Naive thymus-derived CD8-positive, alpha-beta T cell (primary cell): ENCODE measurements around the gene GINS2. TPM values are rescaled to one million over a fixed set of nuclear protein-coding genes. Genes with fewer than 3 reads are reported as not detected.
A peak's percentile ranks its signal among the peaks of the same experiment; 100 is the strongest.

Experiments used
- ATAC-seq, 2 donors: fragments of 150-1000 bp; cut with Tn5 transposase in 1 of 2; sonication (Bioruptor Pico), chemical (Tn5 transposase) in 1 of 2; 1 replicate in 1 of 2; 2 replicates in 1 of 2; pipeline ENCODE4 v1.10.0; 2021; ENCODE audit warnings: mild to moderate bottlenecking in 2 of 2, moderate library complexity in 2 of 2
- POLR2A ChIA-PET: fragments of 350-600 bp; sonication (Branson Sonifier 250); formaldehyde crosslinking; loops from one replicate; lab custom pipeline; 2021; ENCODE audit warnings: antibody characterized with exemption; lab: Charles Lee
- DNase-seq, 10 donors: peaks; one replicate each; pipeline versions ENCODE4 v3.0.0 to v3.0.0-alpha.2; 2020 to 2022
- H3K27ac Mint-ChIP-seq, 10 donors: one replicate each; pipeline ENCODE4 v1.8.0; 2020 to 2022; ENCODE audit warnings: mild to moderate bottlenecking in 10 of 10, mixed read lengths in 10 of 10, moderate library complexity in 4 of 10, inconsistent platforms in 1 of 10
- H3K27me3 Mint-ChIP-seq, 5 donors: one replicate each; pipeline ENCODE4 v1.8.0; 2021 to 2022; ENCODE audit warnings: mixed read lengths in 5 of 5
- H3K36me3 Mint-ChIP-seq, 3 donors: one replicate each; pipeline ENCODE4 v1.8.0; 2020 to 2022; ENCODE audit warnings: mixed read lengths in 3 of 3, mild to moderate bottlenecking in 2 of 3, inconsistent platforms in 1 of 3
- H3K4me1 Mint-ChIP-seq, 4 donors: one replicate each; pipeline ENCODE4 v1.8.0; 2021 to 2022; ENCODE audit warnings: mixed read lengths in 4 of 4
- H3K4me3 Mint-ChIP-seq, 10 donors: one replicate each; pipeline ENCODE4 v1.8.0; 2020 to 2022; ENCODE audit warnings: mild to moderate bottlenecking in 10 of 10, mixed read lengths in 10 of 10, moderate library complexity in 6 of 10, inconsistent platforms in 1 of 10
- H3K9me3 Mint-ChIP-seq, 9 donors: one replicate each; pipeline ENCODE4 v1.8.0; 2020 to 2022; ENCODE audit warnings: mixed read lengths in 9 of 9, mild to moderate bottlenecking in 3 of 9, inconsistent platforms in 1 of 9, moderate library complexity in 1 of 9
- polyA plus RNA-seq, 3 donors: library from polyadenylated mRNA; unstranded; fragments of 300-500 nt; fragmentation: Illumina TruSeq; gene quantifications; one replicate each; pipeline ENCODE4 v1.2.3, GENCODE V29; 2021
- total RNA-seq, 8 experiments: library from RNA in 2 of 8; stranded (reverse) in 2 of 8; gene quantifications; one replicate each; pipeline ENCODE4 v1.2.3 and lab custom pipeline; 2021 to 2026

The GINS2 gene
- total and polyA plus RNA-seq, 5 experiments from 2014 or later: 0.08 to 1.0 (median 0.74) TPM

DNA sequence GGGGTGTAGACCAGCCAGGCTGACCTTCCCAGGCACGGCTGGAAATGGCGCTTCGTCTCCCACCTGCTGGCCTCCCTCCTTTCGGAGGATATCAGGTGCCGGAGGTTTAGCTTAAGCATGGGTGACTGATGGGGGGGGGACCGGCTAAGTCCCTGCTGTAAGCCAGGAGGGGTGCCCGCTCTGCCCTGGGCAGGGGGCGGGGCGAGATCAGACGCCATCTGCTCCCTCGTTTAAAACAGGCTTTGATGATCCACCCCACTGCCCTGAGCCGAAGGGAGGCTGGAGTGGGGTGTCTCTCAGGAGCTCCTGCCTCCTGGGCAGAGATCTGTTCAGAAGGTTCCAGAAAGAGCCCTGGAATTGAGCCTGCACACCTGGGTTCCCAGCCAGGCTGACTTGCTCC lies 36.2 kb upstream of the GINS2 start:
- DNase-seq (no peak), ATAC-seq (no peak)
- Mint-ChIP-seq H3K27ac (no peak overlapping the region), H3K27me3 (no peaks in the 10 kb centered on the region), H3K4me1 (peaks cover 4 to 18% (median 10%) of the 10 kb centered on the region in 4 donors), H3K36me3 (peaks cover 0 to 24% (median 10%) of the 10 kb centered on the region in 3 donors), H3K9me3 (no peaks in the 10 kb centered on the region), H3K4me3 (no peak overlapping the region)
- POLR2A ChIA-PET: interaction anchor here (1.8 kb wide), 1 partner anchor 10 kb away, joined by 5 read pairs; no protein-coding TSS in a partner anchor

DNA sequence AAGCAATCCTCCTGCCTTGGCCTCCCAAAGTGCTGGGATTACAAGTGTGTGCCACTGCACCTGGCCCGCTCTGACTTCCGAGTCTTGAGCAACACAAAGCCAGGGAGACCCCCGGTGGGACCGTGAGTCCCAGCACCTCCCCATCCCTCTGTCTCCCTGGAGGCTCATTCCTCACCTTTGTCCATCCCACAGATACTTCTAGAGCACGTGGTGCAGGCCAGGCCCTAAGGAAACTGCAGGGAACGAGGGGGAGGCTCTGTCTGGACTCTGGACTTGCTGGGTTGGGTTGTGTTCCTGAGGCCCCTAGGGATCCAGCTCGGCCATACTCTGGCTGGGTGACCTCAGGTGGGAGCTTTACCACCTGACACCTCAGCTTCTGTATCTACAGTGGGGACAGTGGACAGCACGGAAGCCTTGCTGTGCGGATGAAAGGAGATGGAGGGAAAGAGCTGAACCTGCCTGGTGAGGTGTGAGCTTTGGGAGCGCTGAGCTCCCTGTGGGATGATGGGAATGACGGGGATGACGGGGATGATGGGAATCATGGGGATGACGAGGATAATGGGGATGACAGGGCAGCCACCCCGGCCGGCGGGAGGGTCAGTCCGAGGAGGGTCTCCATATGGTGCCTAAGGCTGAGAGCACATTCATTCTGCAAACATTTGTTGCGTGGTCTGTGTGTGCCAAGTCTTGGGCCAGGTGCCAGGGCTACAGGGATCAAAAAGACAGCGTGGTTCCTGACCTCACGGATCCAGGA lies 35.5 kb upstream of the GINS2 start:
- no peaks in the 10 kb centered on the region for H3K27me3 Mint-ChIP-seq
- peak overlapping the region in 2 of 10 donors; percentile 20 to 59 for H3K27ac Mint-ChIP-seq
- peaks cover 0 to 12% (median 6%) of the 10 kb centered on the region in 4 donors for H3K4me1 Mint-ChIP-seq
- no peak for DNase-seq
- no peaks in the 10 kb centered on the region for H3K9me3 Mint-ChIP-seq
- peaks cover 0 to 24% (median 10%) of the 10 kb centered on the region in 3 donors for H3K36me3 Mint-ChIP-seq
- ATAC-seq: no peak
- H3K4me3 Mint-ChIP-seq: no peak overlapping the region
- POLR2A ChIA-PET: interaction anchor here (0.6 kb wide), 1 partner anchor 50 kb away, joined by 4 read pairs; no protein-coding TSS in a partner anchor

DNA sequence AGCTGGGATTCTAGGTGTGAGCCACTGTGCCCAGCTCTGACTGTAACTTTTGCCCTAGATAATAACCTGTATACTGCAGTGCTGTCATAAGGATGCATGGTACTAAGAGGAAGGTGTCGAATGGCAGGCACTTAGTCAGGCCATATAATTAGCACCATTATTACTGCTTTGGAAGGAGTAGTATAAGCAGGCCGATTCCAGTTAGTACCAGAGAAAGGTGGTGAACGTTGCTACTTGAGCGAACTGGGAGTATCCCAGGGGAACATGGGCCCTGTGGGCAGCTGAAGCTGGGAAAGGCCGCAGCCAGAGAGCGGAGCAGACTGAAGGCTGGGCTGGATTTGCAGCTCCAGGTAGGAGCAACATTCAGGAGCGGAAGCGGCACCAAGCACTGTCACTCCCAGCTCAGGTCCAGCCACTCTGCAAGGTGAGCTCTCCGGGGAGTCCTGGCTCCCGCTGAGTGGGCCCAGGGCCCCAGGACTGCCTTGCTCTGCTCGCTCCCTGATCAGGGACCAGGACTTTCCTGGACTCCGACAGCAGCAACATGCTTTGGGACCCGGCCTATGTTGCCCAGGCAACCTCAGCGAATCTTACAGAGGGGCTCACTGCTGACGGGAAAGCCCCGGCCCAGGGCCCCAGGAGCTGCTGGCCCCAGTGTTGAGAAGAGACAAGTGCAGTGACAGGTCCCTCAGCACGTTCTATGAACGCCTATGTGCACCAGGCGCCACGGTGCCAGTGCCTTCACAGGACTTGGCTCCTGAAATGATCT lies 33.6 kb upstream of the GINS2 start:
- no peak overlapping the region for H3K27ac Mint-ChIP-seq
- no peaks in the 10 kb centered on the region for H3K9me3 Mint-ChIP-seq
- peaks cover 4 to 13% (median 8%) of the 10 kb centered on the region in 4 donors for H3K4me1 Mint-ChIP-seq
- POLR2A ChIA-PET: interaction anchor here (0.7 kb wide), 1 partner anchor 16 kb away, joined by 10 read pairs; no protein-coding TSS in a partner anchor
- peaks cover 0 to 5% (median 0%) of the 10 kb centered on the region in 5 donors for H3K27me3 Mint-ChIP-seq
- peaks cover 0 to 20% (median 10%) of the 10 kb centered on the region in 3 donors for H3K36me3 Mint-ChIP-seq
- no peak overlapping the region for H3K4me3 Mint-ChIP-seq
- ATAC-seq (no peak), DNase-seq (no peak)

- H3K9me3 Mint-ChIP-seq: no peaks in the 10 kb centered on the region
- H3K27ac Mint-ChIP-seq: no peak overlapping the region
- POLR2A ChIA-PET: interaction anchor here (0.7 to 1.1 kb wide), 2 partner anchors 15 to 25 kb away, joined by 3 to 4 read pairs; no protein-coding TSS in a partner anchor
Measured at GRCh38 chr16:85720302-85720637, 31.5 kb upstream of the GINS2 start.

GRCh38 chr16:85719605-85720301 lies 31.0 kb upstream of the GINS2 start:
- DNase-seq: no peak
- POLR2A ChIA-PET: interaction anchor here (0.7 to 1.1 kb wide), 2 partner anchors 15 to 25 kb away, joined by 3 to 4 read pairs; no protein-coding TSS in a partner anchor
- Mint-ChIP-seq H3K36me3 (peaks cover 0 to 3% (median 3%) of the 10 kb centered on the region in 3 donors), H3K4me3 (no peak overlapping the region), H3K4me1 (peaks cover 3 to 23% (median 18%) of the 10 kb centered on the region in 4 donors), H3K27ac (no peak overlapping the region), H3K27me3 (peaks cover 0 to 9% (median 0%) of the 10 kb centered on the region in 5 donors), H3K9me3 (no peaks in the 10 kb centered on the region)
- no peak for ATAC-seq

More at GRCh38 chr16:85720302-85720637, 31.5 kb upstream of the GINS2 start:
- peaks cover 3 to 21% (median 16%) of the 10 kb centered on the region in 4 donors for H3K4me1 Mint-ChIP-seq
- DNase-seq (no peak), ATAC-seq (no peak)
- no peak overlapping the region for H3K4me3 Mint-ChIP-seq
- H3K36me3 Mint-ChIP-seq: peaks cover 0 to 3% (median 3%) of the 10 kb centered on the region in 3 donors
- peaks cover 0 to 9% (median 0%) of the 10 kb centered on the region in 5 donors for H3K27me3 Mint-ChIP-seq

DNA sequence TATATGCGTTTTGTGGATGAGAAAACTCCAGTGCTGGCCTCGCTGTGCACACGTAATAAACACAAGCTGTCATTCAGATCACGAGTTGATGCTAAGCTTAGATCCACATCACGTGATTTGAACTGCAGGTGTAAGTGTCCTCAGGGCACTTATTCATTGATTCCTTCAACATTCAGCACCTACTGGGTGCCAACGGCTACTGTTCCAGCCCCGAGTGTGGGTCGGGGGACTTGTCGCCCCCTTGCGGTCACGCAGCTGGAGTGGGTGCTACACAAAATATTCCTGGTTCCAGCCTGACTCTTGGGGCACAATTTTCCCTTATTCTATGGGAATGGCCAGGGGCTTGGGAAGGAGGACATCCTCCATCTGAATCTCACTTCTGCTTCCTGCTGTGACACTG lies 29.9 kb upstream of the GINS2 start:
- Mint-ChIP-seq H3K4me3 (no peak overlapping the region), H3K36me3 (peaks cover 0 to 2% (median 0%) of the 10 kb centered on the region in 3 donors), H3K27ac (no peak overlapping the region), H3K4me1 (peaks cover 3 to 23% (median 18%) of the 10 kb centered on the region in 4 donors), H3K9me3 (no peaks in the 10 kb centered on the region), H3K27me3 (peaks cover 0 to 9% (median 0%) of the 10 kb centered on the region in 5 donors)
- DNase-seq: no peak
- POLR2A ChIA-PET: no interaction called here
- ATAC-seq: no peak

GRCh38 chr16:85718153-85718477 lies 29.4 kb upstream of the GINS2 start:
- POLR2A ChIA-PET: no interaction called here
- Mint-ChIP-seq H3K9me3 (peaks cover 0 to under 1% (median 0%) of the 10 kb centered on the region in 9 donors), H3K4me1 (peaks cover 3 to 23% (median 18%) of the 10 kb centered on the region in 4 donors), H3K27ac (peak overlapping the region in 1 of 10 donors; percentile 28), H3K27me3 (peaks cover 0 to 9% (median 0%) of the 10 kb centered on the region in 5 donors), H3K4me3 (no peak overlapping the region), H3K36me3 (peaks cover 0 to 2% (median 0%) of the 10 kb centered on the region in 3 donors)
- no peak for DNase-seq
- no peak for ATAC-seq

- H3K4me3 Mint-ChIP-seq: peak overlapping the region in 1 of 10 donors; percentile 51
- peak; percentile 17 to 30 for ATAC-seq
Measured at GRCh38 chr16:85717393-85718152, 28.8 kb upstream of the GINS2 start.

GRCh38 chr16:85716680-85717038 lies 27.9 kb upstream of the GINS2 start:
- POLR2A ChIA-PET: no interaction called here
- DNase-seq: no peak
- peaks cover 0 to 9% (median 0%) of the 10 kb centered on the region in 5 donors for H3K27me3 Mint-ChIP-seq
- no peak for ATAC-seq
- H3K27ac Mint-ChIP-seq: no peak overlapping the region
- H3K4me3 Mint-ChIP-seq: no peak overlapping the region
- H3K4me1 Mint-ChIP-seq: peaks cover 3 to 23% (median 18%) of the 10 kb centered on the region in 4 donors
- H3K36me3 Mint-ChIP-seq: peaks cover 4 to 10% (median 9%) of the 10 kb centered on the region in 3 donors
- peaks cover 0 to 11% (median 3%) of the 10 kb centered on the region in 9 donors for H3K9me3 Mint-ChIP-seq

More at GRCh38 chr16:85717393-85718152, 28.8 kb upstream of the GINS2 start:
- H3K27ac Mint-ChIP-seq: peak overlapping the region in 2 of 10 donors; percentile 28 to 48
- peaks cover 0 to 3% (median 3%) of the 10 kb centered on the region in 3 donors for H3K36me3 Mint-ChIP-seq
- H3K9me3 Mint-ChIP-seq: peaks cover 0 to 6% (median 0%) of the 10 kb centered on the region in 9 donors
- peaks cover 3 to 23% (median 18%) of the 10 kb centered on the region in 4 donors for H3K4me1 Mint-ChIP-seq
- peak in 9 of 10 donors; percentile 17 to 68 (median 49) for DNase-seq
- POLR2A ChIA-PET: no interaction called here
- peaks cover 0 to 9% (median 0%) of the 10 kb centered on the region in 5 donors for H3K27me3 Mint-ChIP-seq

- peak overlapping the region in 1 of 10 donors; percentile 5 for H3K27ac Mint-ChIP-seq
- H3K36me3 Mint-ChIP-seq: peaks cover 4 to 12% (median 10%) of the 10 kb centered on the region in 3 donors
- ATAC-seq: no peak
- peak overlapping the region in 5 of 10 donors; percentile 35 to 64 (median 47) for H3K4me3 Mint-ChIP-seq
- peaks cover 3 to 23% (median 18%) of the 10 kb centered on the region in 4 donors for H3K4me1 Mint-ChIP-seq
- POLR2A ChIA-PET: interaction anchor here (0.7 to 1.2 kb wide), 3 partner anchors 20 to 635 kb away, joined by 4 to 7 read pairs (median 4); no protein-coding TSS in a partner anchor
- DNase-seq: no peak
- H3K27me3 Mint-ChIP-seq: peaks cover 0 to 9% (median 0%) of the 10 kb centered on the region in 5 donors
- peaks cover 0 to 11% (median 3%) of the 10 kb centered on the region in 9 donors for H3K9me3 Mint-ChIP-seq
Measured at GRCh38 chr16:85716022-85716679, 27.4 kb upstream of the GINS2 start.
